HG03558 (cell line): ENCODE results near the gene FAM50B.

ENCODE experiments used
- ATAC-seq: cut with Tn5 transposase; IDR thresholded peaks from one replicate; pipeline ENCODE4 v1.9.1; 2021; ENCODE audit warnings: moderate number of reproducible peaks; ENCODE audit not compliant: unreplicated experiment; ENCODE audit errors: extremely low read depth

The FAM50B gene

GRCh38 chr6:3819161-3820110 is 29.7 kb upstream of the FAM50B start:
- no peak for ATAC-seq

GRCh38 chr6:3820563-3820962 is 28.6 kb upstream of the FAM50B start:
- no peak for ATAC-seq

- ATAC-seq: no peak
Measured at GRCh38 chr6:3822747-3823445, 26.3 kb upstream of the FAM50B start.

GRCh38 chr6:3823671-3824070 is 25.5 kb upstream of the FAM50B start:
- ATAC-seq: no peak

- no peak for ATAC-seq
Measured at GRCh38 chr6:3825331-3825831, 23.8 kb upstream of the FAM50B start.

- ATAC-seq: no peak
Measured at GRCh38 chr6:3825851-3826581, 23.2 kb upstream of the FAM50B start.

GRCh38 chr6:3829285-3829684 is 19.9 kb upstream of the FAM50B start:
- no peak for ATAC-seq

- ATAC-seq: no peak
Measured at GRCh38 chr6:3830806-3831205, 18.4 kb upstream of the FAM50B start.

- no peak for ATAC-seq
Measured at GRCh38 chr6:3831761-3832530, 17.2 kb upstream of the FAM50B start.

GRCh38 chr6:3835055-3835731 is 14.0 kb upstream of the FAM50B start:
- ATAC-seq: no peak

- ATAC-seq: no peak
Measured at GRCh38 chr6:3835785-3836184, 13.4 kb upstream of the FAM50B start.

GRCh38 chr6:3836566-3836965 is 12.6 kb upstream of the FAM50B start:
- no peak for ATAC-seq

GRCh38 chr6:3837781-3838180 is 11.4 kb upstream of the FAM50B start:
- no peak for ATAC-seq

- ATAC-seq: no peak
Measured at GRCh38 chr6:3838992-3839867, 9.9 kb upstream of the FAM50B start.

GRCh38 chr6:3841066-3841454 is 8.1 kb upstream of the FAM50B start:
- ATAC-seq: no peak

- ATAC-seq: no peak
Measured at GRCh38 chr6:3841711-3842565, 7.2 kb upstream of the FAM50B start.

- no peak for ATAC-seq
Measured at GRCh38 chr6:3843379-3844096, 5.6 kb upstream of the FAM50B start.
